H1 (cell line): ENCODE data around the gene MYL6B. TPM values are rescaled to one million over a fixed set of nuclear protein-coding genes. Genes with fewer than 3 reads are reported as not detected.

Experiments used
- ATF2 ChIP-seq: IDR thresholded peaks from 2 replicates; pipeline ENCODE4 v1.6.1; 2012; ENCODE audit warnings: low read length, inconsistent platforms
- CEBPB ChIP-seq: IDR thresholded peaks from 2 replicates; pipeline ENCODE4 v1.6.1; 2012; ENCODE audit warnings: low read depth, low read length
- CREB1 ChIP-seq: IDR thresholded peaks from 2 replicates; pipeline ENCODE4 v1.6.1; 2012; ENCODE audit warnings: inconsistent platforms
- EP300 ChIP-seq, 2 experiments: IDR thresholded peaks; 1 replicate in 1 of 2; 2 replicates in 1 of 2; pipeline ENCODE4 v1.6.1; 2011 to 2012; ENCODE audit warnings: low read depth in 2 of 2, low read length in 2 of 2, mild to moderate bottlenecking in 2 of 2, borderline replicate concordance in 1 of 2, inconsistent platforms in 1 of 2, moderate library complexity in 1 of 2
- FOSL1 ChIP-seq: IDR thresholded peaks from 2 replicates; pipeline ENCODE4 v1.6.1; 2011; ENCODE audit warnings: mild to moderate bottlenecking, low read depth, low read length, moderate library complexity; ENCODE audit not compliant: insufficient read depth
- GTF2F1 ChIP-seq: IDR thresholded peaks from 2 replicates; pipeline ENCODE4 v1.6.1; 2012; ENCODE audit warnings: low read depth, low read length, improper control_type of control experiment, borderline replicate concordance
- JUND ChIP-seq: IDR thresholded peaks from 2 replicates; pipeline ENCODE4 v1.6.1; 2011; ENCODE audit warnings: mild to moderate bottlenecking, improper control_type of control experiment, low read length
- KDM4A ChIP-seq: IDR thresholded peaks from one replicate; pipeline ENCODE4 v1.7.1; 2012; ENCODE audit warnings: low read depth, mild to moderate bottlenecking, moderate library complexity, low read length, inconsistent platforms; ENCODE audit not compliant: severe bottlenecking
- MAX ChIP-seq: IDR thresholded peaks from 2 replicates; pipeline ENCODE4 v1.6.1; 2012; ENCODE audit warnings: inconsistent platforms
- PHF8 ChIP-seq: fragments of 200-600 bp; sonication (generic); conservative IDR thresholded peaks from 2 replicates; pipeline ENCODE4 v1.7.1; 2012; ENCODE audit warnings: low read depth, mild to moderate bottlenecking, inconsistent platforms, low read length, moderate library complexity
- POLR2AphosphoS5 ChIP-seq: IDR thresholded peaks from 2 replicates; pipeline ENCODE4 v1.6.1; 2011; ENCODE audit warnings: low read depth, low read length
- RBBP5 ChIP-seq: IDR thresholded peaks from 2 replicates; pipeline ENCODE4 v1.7.1; 2012; ENCODE audit warnings: low read depth, mild to moderate bottlenecking, inconsistent platforms, low read length, moderate library complexity, borderline replicate concordance
- SIRT6 ChIP-seq: IDR thresholded peaks from one replicate; pipeline ENCODE4 v1.7.1; 2012; ENCODE audit warnings: low read length, inconsistent platforms
- SP1 ChIP-seq: IDR thresholded peaks from 2 replicates; pipeline ENCODE4 v1.6.1; 2011; ENCODE audit warnings: low read depth, low read length
- SP2 ChIP-seq: IDR thresholded peaks from 2 replicates; pipeline ENCODE4 v1.6.1; 2012; ENCODE audit warnings: mild to moderate bottlenecking, low read length, inconsistent platforms
- SP4 ChIP-seq: IDR thresholded peaks from 2 replicates; pipeline ENCODE4 v1.6.1; 2012; ENCODE audit warnings: low read length, inconsistent platforms
- TAF1 ChIP-seq: IDR thresholded peaks from 2 replicates; pipeline ENCODE4 v1.6.1; 2011; ENCODE audit warnings: mild to moderate bottlenecking, low read depth, low read length
- TAF7 ChIP-seq: optimal IDR thresholded peaks from 2 replicates; pipeline ENCODE3; 2011; ENCODE audit warnings: low read depth, mild to moderate bottlenecking, inconsistent platforms, low read length, moderate library complexity, borderline replicate concordance
- YY1 ChIP-seq: IDR thresholded peaks from 2 replicates; pipeline ENCODE4 v1.6.1; 2011; ENCODE audit warnings: low read depth, mild to moderate bottlenecking, low read length
- polyA plus RNA-seq, 7 experiments: library from polyadenylated mRNA; depleted of rRNA in 3 of 7; stranded (reverse) in 5 of 7; unstranded in 2 of 7; fragments of >200 nt in 5 of 7; fragments of 200-250 nt in 2 of 7; gene quantifications; 1 replicate in 5 of 7; 2 replicates in 1 of 7; 4 replicates in 1 of 7; pipeline versions ENCODE4 v1.2.1 to v1.2.3, GENCODE V29; 2011 to 2013; ENCODE audit warnings: missing spikeins in 2 of 7, mixed read lengths in 2 of 7
- total RNA-seq: library from RNA; stranded (reverse); fragmentation: NEBNext Ultra II Directional; extraction: Animal tissue kit (Norgen Biotek cat#: 25700); gene quantifications from 2 replicates; pipeline ENCODE4 v1.2.1, GENCODE V29; 2021

The MYL6B gene
- total and polyA plus RNA-seq, 2 of the 8 experiments (the other 6 are each of a cell fraction or from before 2014, with no cell fraction given): 163 to 202 TPM

- TF ChIP-seq TAF7: peak; percentile 83
- TF ChIP-seq POLR2AphosphoS5: peak; percentile 92
- TF ChIP-seq FOSL1: no peak
- TF ChIP-seq CREB1: peak; percentile 91
- peak; percentile 91 for TF ChIP-seq TAF1
- peak; percentile 98 for TF ChIP-seq ATF2
- peak in 1 of 2 experiments; percentile 57; a peak in 1 of 3 replicates for TF ChIP-seq EP300 (IDR thresholded peaks at IDR 0.05; ENCODE audit: borderline replicate concordance in 1 of 2, low read depth in 2 of 2, low read length in 2 of 2)
- no peak for TF ChIP-seq GTF2F1
- peak; percentile 70 for TF ChIP-seq MAX
- TF ChIP-seq SP4: peak; percentile 58
- TF ChIP-seq SP2: no peak
- peak; percentile 54 for TF ChIP-seq KDM4A
- peak; percentile 68; the same call in 1 of the 2 replicates for TF ChIP-seq YY1
- TF ChIP-seq CEBPB: 0 out of 2 replicates have a peak, but pooled peaks have one; percentile 35
- peak; percentile 76 for TF ChIP-seq PHF8
- peak; percentile 100 for TF ChIP-seq JUND
- no peak for TF ChIP-seq SIRT6
- peak; percentile 38; the same call in 1 of the 2 replicates for TF ChIP-seq RBBP5
- 0 out of 2 replicates have a peak, but pooled peaks have one; percentile 7 for TF ChIP-seq SP1
Measured at GRCh38 chr12:56127888-56128669, 24.3 kb upstream of the MYL6B start, which contains the start of gene ESYT1 (continued).
